H1 (cell line): ENCODE data around the gene HEBP2. TPM values are rescaled to one million over a fixed set of nuclear protein-coding genes. Genes with fewer than 3 reads are reported as not detected.

Source experiments
- CTCF ChIA-PET: fragments of 300-600 bp; sonication (Branson Sonifier 250); formaldehyde crosslinking; loops from one replicate; lab custom pipeline; 2021; ENCODE audit not compliant: partially characterized antibody; lab: Charles Lee
- POLR2A ChIA-PET: fragments of 300-600 bp; sonication (Branson Sonifier 250); formaldehyde crosslinking; loops from one replicate; lab custom pipeline; 2021; ENCODE audit warnings: inconsistent platforms; ENCODE audit not compliant: partially characterized antibody; lab: Charles Lee
- DNase-seq, 2 experiments: peaks; one replicate each; pipeline versions ENCODE4 v3.0.0 to v3.0.0-alpha.2; 2010 to 2022; ENCODE audit warnings: low spot score in 2 of 2, low read depth in 1 of 2, mixed read lengths in 1 of 2
- FAIRE-seq: peaks from 2 replicates; lab custom pipeline; 2011; peaks lifted over from hg19 to GRCh38; lab: Jason Lieb, UNC
- H2AFZ ChIP-seq: 2 replicates; pipeline ENCODE4 v1.8.1; 2012; ENCODE audit warnings: low read length, inconsistent platforms
- H2AK5ac ChIP-seq: 2 replicates; pipeline ENCODE4 v1.6.1; 2013; ENCODE audit warnings: low read depth, low read length
- H2BK120ac ChIP-seq: replicated peaks from 2 replicates; pipeline ENCODE3; 2013; ENCODE audit warnings: low read depth, low read length, inconsistent platforms
- H2BK12ac ChIP-seq: 2 replicates; pipeline ENCODE4 v1.6.1; 2013; ENCODE audit warnings: low read depth, low read length
- H2BK15ac ChIP-seq: 2 replicates; pipeline ENCODE4 v1.6.1; 2013; ENCODE audit warnings: low read length
- H2BK20ac ChIP-seq: 2 replicates; pipeline ENCODE4 v1.6.1; 2013; ENCODE audit warnings: low read length
- H2BK5ac ChIP-seq: 2 replicates; pipeline ENCODE4 v1.6.1; 2013; ENCODE audit warnings: low read depth, low read length
- H3K14ac ChIP-seq: 2 replicates; pipeline ENCODE4 v1.6.1; 2013; ENCODE audit warnings: inconsistent platforms; ENCODE audit not compliant: insufficient read length
- H3K18ac ChIP-seq: 2 replicates; pipeline ENCODE4 v1.6.1; 2013; ENCODE audit warnings: low read length; ENCODE audit errors: extremely low read depth
- H3K23ac ChIP-seq: 2 replicates; pipeline ENCODE4 v1.6.1; 2013; ENCODE audit warnings: inconsistent platforms; ENCODE audit not compliant: insufficient read length
- H3K23me2 ChIP-seq: 2 replicates; pipeline ENCODE4 v1.6.1; 2013; ENCODE audit warnings: low read depth, low read length
- H3K27ac ChIP-seq: 2 replicates; pipeline ENCODE4 v1.6.1; 2011; ENCODE audit warnings: low read depth, low read length, inconsistent platforms
- H3K27me3 ChIP-seq, 4 experiments: replicated peaks in 1 of 4; 1 replicate in 1 of 4; 2 replicates in 3 of 4; pipeline versions ENCODE4 v1.6.1 to v1.8.1; 2011 to 2013; ENCODE audit warnings: low read length in 3 of 4, mild to moderate bottlenecking in 3 of 4, inconsistent platforms in 2 of 4, mixed read lengths in 2 of 4, moderate library complexity in 1 of 4; ENCODE audit not compliant: control insufficient read depth in 3 of 4, insufficient read depth in 3 of 4; ENCODE audit errors: extremely low read depth in 1 of 4
- H3K36me3 ChIP-seq, 4 experiments: 2 replicates each; pipeline versions ENCODE4 v1.6.1 to v1.8.1; 2011 to 2013; ENCODE audit warnings: mild to moderate bottlenecking in 4 of 4, low read length in 3 of 4, moderate library complexity in 2 of 4, control low read depth in 1 of 4, inconsistent platforms in 1 of 4; ENCODE audit not compliant: insufficient read depth in 4 of 4, control insufficient read depth in 2 of 4
- H3K4ac ChIP-seq: replicated peaks from 2 replicates; pipeline ENCODE3; 2013; ENCODE audit warnings: low read length, low read depth, mixed read lengths, inconsistent platforms; ENCODE audit not compliant: insufficient read length
- H3K4me1 ChIP-seq, 4 experiments: replicated peaks in 1 of 4; 1 replicate in 1 of 4; 2 replicates in 3 of 4; pipeline versions ENCODE4 v1.6.1 to v1.8.1; 2011 to 2013; ENCODE audit warnings: low read length in 3 of 4, inconsistent platforms in 2 of 4, mixed read lengths in 1 of 4; ENCODE audit not compliant: insufficient read depth in 4 of 4, control insufficient read depth in 3 of 4
- H3K4me2 ChIP-seq, 2 experiments: 2 replicates each; pipeline versions ENCODE4 v1.6.1 to v1.8.1; 2011 to 2013; ENCODE audit warnings: low read depth in 2 of 2, low read length in 2 of 2, control low read depth in 1 of 2, inconsistent platforms in 1 of 2, mild to moderate bottlenecking in 1 of 2; ENCODE audit not compliant: insufficient read depth in 1 of 2
- H3K4me3 ChIP-seq, 4 experiments: fragments of 200-600, 300-600 bp in 1 of 4; sonication (generic), shearing (Covaris generic), sonication (Bioruptor Twin) in 1 of 4; 2 replicates each; pipeline versions ENCODE4 v1.5.1 to v1.8.1; 2011 to 2016; ENCODE audit warnings: low read length in 4 of 4, low read depth in 3 of 4, control low read depth in 2 of 4, inconsistent platforms in 2 of 4, mild to moderate bottlenecking in 2 of 4, mixed read lengths in 1 of 4, moderate library complexity in 1 of 4; ENCODE audit not compliant: insufficient read depth in 2 of 4; ENCODE audit errors: extremely low read depth in 1 of 4
- H3K56ac ChIP-seq: replicated peaks from 2 replicates; pipeline ENCODE3; 2013; ENCODE audit warnings: low read depth, mild to moderate bottlenecking, mixed read lengths, low read length, inconsistent platforms; ENCODE audit not compliant: insufficient read length
- H3K79me1 ChIP-seq: 2 replicates; pipeline ENCODE4 v1.6.1; 2013; ENCODE audit warnings: low read depth, low read length, control low read depth
- H3K79me2 ChIP-seq, 2 experiments: 2 replicates each; pipeline versions ENCODE4 v1.6.1 to v1.8.1; 2012 to 2013; ENCODE audit warnings: low read length in 2 of 2, mild to moderate bottlenecking in 2 of 2, inconsistent platforms in 1 of 2; ENCODE audit not compliant: insufficient read depth in 2 of 2, control insufficient read depth in 1 of 2
- H3K9ac ChIP-seq, 4 experiments: replicated peaks in 1 of 4; 1 replicate in 1 of 4; 2 replicates in 3 of 4; pipeline versions ENCODE4 v1.6.1 to v1.8.1; 2011 to 2013; ENCODE audit warnings: low read depth in 3 of 4, low read length in 3 of 4, control low read depth in 2 of 4, mild to moderate bottlenecking in 2 of 4, moderate library complexity in 2 of 4, inconsistent platforms in 1 of 4; ENCODE audit errors: extremely low read depth in 1 of 4
- H3K9me3 ChIP-seq, 2 experiments: 2 replicates each; pipeline versions ENCODE4 v1.6.1 to v1.8.1; 2012 to 2013; ENCODE audit warnings: mild to moderate bottlenecking in 2 of 2, moderate library complexity in 2 of 2, control low read depth in 1 of 2, inconsistent platforms in 1 of 2, low read depth in 1 of 2, low read length in 1 of 2, mixed read lengths in 1 of 2; ENCODE audit not compliant: insufficient read depth in 2 of 2
- H4K20me1 ChIP-seq, 2 experiments: replicated peaks in 1 of 2; 2 replicates each; pipeline versions ENCODE3 to v1.8.1; 2011 to 2013; ENCODE audit warnings: inconsistent platforms in 2 of 2, low read length in 2 of 2, mild to moderate bottlenecking in 1 of 2; ENCODE audit not compliant: insufficient read depth in 2 of 2, control insufficient read depth in 1 of 2
- H4K5ac ChIP-seq: 2 replicates; pipeline ENCODE4 v1.6.1; 2013; ENCODE audit warnings: low read length, low read depth, mixed read lengths, inconsistent platforms; ENCODE audit not compliant: insufficient read length
- H4K8ac ChIP-seq: 2 replicates; pipeline ENCODE4 v1.8.0; 2013; ENCODE audit warnings: mild to moderate bottlenecking, moderate library complexity, low read length, inconsistent platforms; ENCODE audit not compliant: insufficient read depth; ENCODE audit errors: extremely low read depth
- H4K91ac ChIP-seq: replicated peaks from 2 replicates; pipeline ENCODE3; 2013; ENCODE audit warnings: low read length, mixed read lengths, inconsistent platforms; ENCODE audit not compliant: insufficient read length
- CBX8 ChIP-seq: fragments of 300-800, 300-1000 bp; sonication (generic); IDR thresholded peaks from 2 replicates; pipeline ENCODE4 v1.7.1; 2016; ENCODE audit warnings: low read depth, low read length, borderline replicate concordance
- CEBPB ChIP-seq: IDR thresholded peaks from 2 replicates; pipeline ENCODE4 v1.6.1; 2012; ENCODE audit warnings: low read depth, low read length
- CHD1 ChIP-seq: IDR thresholded peaks from 2 replicates; pipeline ENCODE4 v1.6.1; 2012; ENCODE audit warnings: low read depth, low read length, improper control_type of control experiment
- EGR1 ChIP-seq: IDR thresholded peaks from 2 replicates; pipeline ENCODE4 v1.6.1; 2011; ENCODE audit warnings: low read depth, low read length, borderline replicate concordance
- HDAC2 ChIP-seq, 2 experiments: fragments of 300-600 bp in 1 of 2; sonication (generic) in 1 of 2; IDR thresholded peaks; 2 replicates each; pipeline ENCODE4 v1.6.1; 2011 to 2012; ENCODE audit warnings: low read depth in 2 of 2, low read length in 2 of 2, mild to moderate bottlenecking in 2 of 2, moderate library complexity in 2 of 2, borderline replicate concordance in 1 of 2, inconsistent platforms in 1 of 2
- KDM5A ChIP-seq: fragments of 200-600 bp; IDR thresholded peaks from 2 replicates; pipeline ENCODE4 v1.7.1; 2012; ENCODE audit warnings: mild to moderate bottlenecking, low read length, inconsistent platforms, mixed read lengths
- NRF1 ChIP-seq: IDR thresholded peaks from 2 replicates; pipeline ENCODE4 v1.6.1; 2011; ENCODE audit warnings: mild to moderate bottlenecking, low read depth, low read length, improper control_type of control experiment
- POU5F1 ChIP-seq: IDR thresholded peaks from 2 replicates; pipeline ENCODE4 v1.6.1; 2011; ENCODE audit warnings: low read depth, mild to moderate bottlenecking, low read length, moderate library complexity
- SIRT6 ChIP-seq: IDR thresholded peaks from one replicate; pipeline ENCODE4 v1.7.1; 2012; ENCODE audit warnings: low read length, inconsistent platforms
- TAF1 ChIP-seq: IDR thresholded peaks from 2 replicates; pipeline ENCODE4 v1.6.1; 2011; ENCODE audit warnings: mild to moderate bottlenecking, low read depth, low read length
- WGBS, 2 experiments: shearing (Covaris generic) in 1 of 2; methylation state at CpG; one replicate each; pipeline versions ENCODE4 v1.1.6 to v1.1.7; 2013 to 2015; ENCODE audit warnings: low lambda C conversion rate in 2 of 2, mixed read lengths in 2 of 2, inconsistent platforms in 1 of 2, low coverage in 1 of 2, missing lambda C conversion rate in 1 of 2; ENCODE audit not compliant: insufficient replicate concordance in 2 of 2, insufficient coverage in 1 of 2, insufficient read length in 1 of 2; ENCODE audit errors: extremely low coverage in 1 of 2, missing lambda C conversion rate in 1 of 2; 5-methylcytosine and 5-hydroxymethylcytosine counted together
- polyA plus RNA-seq, 7 experiments: library from polyadenylated mRNA; depleted of rRNA in 3 of 7; stranded (reverse) in 5 of 7; unstranded in 2 of 7; fragments of >200 nt in 5 of 7; fragments of 200-250 nt in 2 of 7; gene quantifications; 1 replicate in 5 of 7; 2 replicates in 1 of 7; 4 replicates in 1 of 7; pipeline versions ENCODE4 v1.2.1 to v1.2.3, GENCODE V29; 2011 to 2013; ENCODE audit warnings: missing spikeins in 2 of 7, mixed read lengths in 2 of 7
- total RNA-seq: library from RNA; stranded (reverse); fragmentation: NEBNext Ultra II Directional; extraction: Animal tissue kit (Norgen Biotek cat#: 25700); gene quantifications from 2 replicates; pipeline ENCODE4 v1.2.1, GENCODE V29; 2021
- TF ChIP-seq, protein P1 (sequence below): IDR thresholded peaks from 2 replicates; pipeline ENCODE4 v1.6.1; 2012; ENCODE audit warnings: low read length, inconsistent platforms

The HEBP2 gene
- total and polyA plus RNA-seq, 2 of the 8 experiments (the other 6 are each of a cell fraction or from before 2014, with no cell fraction given): 6.5 to 37.9 TPM

DNA sequence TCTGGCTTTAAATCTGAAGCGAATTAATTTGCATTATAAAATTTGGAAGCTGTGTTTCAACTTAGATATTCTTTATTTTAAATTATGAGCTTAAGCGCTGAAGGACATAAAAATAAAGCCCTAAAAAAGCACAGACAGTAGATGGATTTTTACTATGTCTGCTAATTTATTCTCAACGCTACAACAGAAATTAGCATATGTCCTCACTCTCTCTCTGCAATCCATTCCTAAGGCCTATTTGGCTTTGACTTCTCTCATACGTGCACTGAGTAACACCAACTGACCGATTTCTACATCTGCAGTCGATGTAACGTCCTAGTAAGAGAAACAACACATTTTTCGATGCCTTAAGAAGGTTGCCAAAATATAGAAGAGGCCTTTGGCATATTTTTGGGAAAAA is 23.7 kb downstream of the HEBP2 start:
- no peak overlapping the region for H3K4ac ChIP-seq
- H3K4me3 ChIP-seq: no peak overlapping the region
- H4K20me1 ChIP-seq: peaks cover 0 to 3% of the 10 kb centered on the region in 2 experiments
- TF ChIP-seq NRF1: no peak
- TF ChIP-seq CHD1: no peak
- no peak for TF ChIP-seq TAF1
- no peak for TF ChIP-seq KDM5A
- TF ChIP-seq, protein P1, sequence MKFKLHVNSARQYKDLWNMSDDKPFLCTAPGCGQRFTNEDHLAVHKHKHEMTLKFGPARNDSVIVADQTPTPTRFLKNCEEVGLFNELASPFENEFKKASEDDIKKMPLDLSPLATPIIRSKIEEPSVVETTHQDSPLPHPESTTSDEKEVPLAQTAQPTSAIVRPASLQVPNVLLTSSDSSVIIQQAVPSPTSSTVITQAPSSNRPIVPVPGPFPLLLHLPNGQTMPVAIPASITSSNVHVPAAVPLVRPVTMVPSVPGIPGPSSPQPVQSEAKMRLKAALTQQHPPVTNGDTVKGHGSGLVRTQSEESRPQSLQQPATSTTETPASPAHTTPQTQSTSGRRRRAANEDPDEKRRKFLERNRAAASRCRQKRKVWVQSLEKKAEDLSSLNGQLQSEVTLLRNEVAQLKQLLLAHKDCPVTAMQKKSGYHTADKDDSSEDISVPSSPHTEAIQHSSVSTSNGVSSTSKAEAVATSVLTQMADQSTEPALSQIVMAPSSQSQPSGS: no peak
- no peak for TF ChIP-seq SIRT6
- TF ChIP-seq EGR1: no peak
- no peak for TF ChIP-seq CBX8
- TF ChIP-seq POU5F1: no peak
- TF ChIP-seq CEBPB: no peak
- no peak for TF ChIP-seq HDAC2 (IDR thresholded peaks at IDR 0.05; ENCODE audit: borderline replicate concordance in 1 of 2, low read depth in 2 of 2, low read length in 2 of 2)
- TF ChIP-seq, all 59 proteins: peak for 0
- no peak overlapping the region for H2AK5ac ChIP-seq
- no peak overlapping the region for H2BK5ac ChIP-seq
- DNase-seq: no peak
- POLR2A ChIA-PET: interaction anchor here (0.6 to 1.1 kb wide), 2 partner anchors 11 to 314 kb away, joined by 3 to 4 read pairs; no protein-coding TSS in a partner anchor
- no peak overlapping the region for H3K14ac ChIP-seq
- H3K36me3 ChIP-seq: peaks cover under 1 to 16% (median 5%) of the 10 kb centered on the region in 4 experiments; a peak in 6 of 8 replicates
- no peak overlapping the region for H3K27ac ChIP-seq
- H4K8ac ChIP-seq: no peak overlapping the region
- H2BK15ac ChIP-seq: no peak overlapping the region
- H3K23ac ChIP-seq: no peak overlapping the region
- no peak for FAIRE-seq
- H3K4me1 ChIP-seq: no peaks in the 10 kb centered on the region; a peak in 2 of 7 replicates
- no peak overlapping the region for H2BK20ac ChIP-seq
- no peak overlapping the region for H2BK12ac ChIP-seq
- H3K79me1 ChIP-seq: no peaks in the 10 kb centered on the region; the same call in 1 of the 2 replicates
- no peak overlapping the region for H3K56ac ChIP-seq
- no peaks in the 10 kb centered on the region for H3K23me2 ChIP-seq
- no peak overlapping the region for H3K9ac ChIP-seq
- no peak overlapping the region for H3K4me2 ChIP-seq
- no peaks in the 10 kb centered on the region for H3K9me3 ChIP-seq
- no peak overlapping the region for H2BK120ac ChIP-seq
- CTCF ChIA-PET: interaction anchor here (0.6 to 11.4 kb wide), 18 partner anchors 9 to 339 kb away, joined by 3 to 192 read pairs (median 4); no protein-coding TSS in a partner anchor
- no peak overlapping the region for H4K5ac ChIP-seq
- no peak overlapping the region for H2AFZ ChIP-seq
- no peaks in the 10 kb centered on the region for H3K79me2 ChIP-seq
- no peak overlapping the region for H3K18ac ChIP-seq
- H4K91ac ChIP-seq: no peak overlapping the region
- no peaks in the 10 kb centered on the region for H3K27me3 ChIP-seq
- WGBS, 2 experiments: 89% methylated on average over 8 of the region's 8 CpGs; no CpG with 5 or more reads in 1 of the 2 experiments
